Epithelial cell of esophagus (primary cell): ENCODE measurements around the gene KRTAP10-2.

Experiments used
- DNase-seq: peaks from one replicate; pipeline ENCODE4 v3.0.0; 2010; ENCODE audit warnings: low read depth
- H3K4me3 ChIP-seq: 2 replicates; pipeline ENCODE4 v1.5.1; 2011; ENCODE audit warnings: mild to moderate bottlenecking, low read length, control low read depth
- CTCF ChIP-seq: IDR thresholded peaks from 2 replicates; pipeline ENCODE4 v1.5.1; 2011; ENCODE audit warnings: low read depth, mild to moderate bottlenecking, low read length, control low read depth, inconsistent platforms; ENCODE audit not compliant: insufficient read depth; ENCODE audit errors: missing control alignments

KRTAP10-2 gene

DNA sequence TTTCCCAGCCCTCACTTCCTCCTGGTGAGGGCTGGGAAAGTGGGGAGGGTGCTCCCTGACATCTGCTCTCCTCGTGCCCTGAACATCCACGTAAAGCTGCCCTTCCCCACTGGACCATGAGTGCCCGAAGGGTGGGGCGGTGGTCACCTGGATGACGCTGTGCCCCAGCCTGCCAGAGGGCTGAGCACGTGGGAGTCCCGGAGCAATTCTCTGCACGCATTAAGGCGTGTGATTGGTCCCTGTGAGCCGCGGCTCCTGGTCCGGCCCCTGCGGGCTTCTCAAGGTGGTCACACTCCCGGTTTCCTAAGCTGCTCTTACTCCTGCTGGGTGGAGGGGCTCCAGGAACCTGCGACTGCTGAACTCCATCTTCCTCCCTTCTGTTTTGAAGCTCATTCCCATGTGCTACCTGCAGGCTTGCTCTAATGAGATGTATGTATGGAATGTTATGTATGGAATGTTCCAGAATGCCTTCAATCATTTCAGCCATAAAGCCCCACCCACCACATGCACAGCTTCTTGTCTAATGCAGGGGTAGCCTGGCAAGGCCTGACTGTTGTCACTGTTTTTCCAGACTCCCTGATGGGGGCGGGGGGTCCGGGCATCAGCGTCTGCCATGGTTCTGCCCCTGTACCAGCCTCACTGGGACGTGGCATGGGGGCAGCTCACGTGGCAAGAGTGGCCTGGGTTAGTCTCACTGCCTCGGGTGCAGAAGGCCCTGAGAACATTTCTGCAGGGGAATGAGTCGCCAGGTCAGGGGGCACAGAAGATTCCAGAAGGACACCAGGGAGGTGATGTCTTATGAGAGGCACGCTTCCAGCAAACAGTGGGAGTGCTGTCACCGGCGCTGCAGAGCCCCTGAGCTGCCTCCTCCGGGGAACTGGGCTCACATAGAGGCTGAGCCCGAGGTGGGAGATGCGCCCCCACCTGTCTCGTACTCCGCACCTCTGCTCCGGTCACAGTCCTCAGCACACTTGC is 30.7 kb downstream of the KRTAP10-2 start:
- DNase-seq = no peak
- no peak for TF ChIP-seq CTCF
- H3K4me3 ChIP-seq = no peak overlapping the region

GRCh38 chr21:44519346-44520325 is 31.7 kb downstream of the KRTAP10-2 start:
- no peak for DNase-seq
- no peak for TF ChIP-seq CTCF
- H3K4me3 ChIP-seq = no peak overlapping the region

- H3K4me3 ChIP-seq = no peak overlapping the region
- no peak for TF ChIP-seq CTCF
- no peak for DNase-seq
These were observed 32.6 kb downstream of the KRTAP10-2 start for GRCh38 chr21:44518686-44519085.

DNA sequence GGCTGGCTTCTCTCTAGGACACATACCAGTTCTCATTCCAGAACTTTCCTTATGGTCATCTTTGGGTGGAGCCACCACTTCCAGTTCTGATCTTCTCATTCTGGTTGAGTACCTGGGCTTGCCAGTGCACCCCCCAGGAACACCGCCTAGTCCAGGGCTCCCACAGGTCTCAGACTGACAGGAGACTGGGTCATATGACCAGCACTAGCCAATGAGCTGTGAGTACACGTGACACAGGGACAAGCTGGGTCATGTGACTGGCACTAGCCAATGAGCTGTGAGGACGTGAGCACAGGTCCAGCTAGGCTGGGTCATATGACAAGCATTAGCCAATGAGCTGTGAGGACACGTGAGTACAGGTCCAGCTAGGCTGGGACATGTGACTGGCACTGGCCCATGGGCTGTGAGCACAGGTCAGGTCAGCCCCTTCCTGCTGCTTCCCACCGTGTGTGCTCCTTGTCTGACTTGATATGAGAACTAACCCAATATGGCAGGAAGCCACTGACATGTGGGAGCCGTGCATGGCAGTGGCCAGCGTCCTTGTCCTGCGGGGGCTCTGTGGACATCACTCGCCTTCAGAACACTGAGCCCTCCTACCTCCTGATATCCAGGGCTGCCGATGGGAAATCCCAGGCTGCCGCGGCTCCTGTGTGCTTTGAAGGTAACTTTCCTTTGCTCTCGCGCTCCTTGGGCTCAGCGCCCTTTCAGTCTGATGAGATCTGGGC is 34.0 kb downstream of the KRTAP10-2 start:
- DNase-seq = no peak

DNA sequence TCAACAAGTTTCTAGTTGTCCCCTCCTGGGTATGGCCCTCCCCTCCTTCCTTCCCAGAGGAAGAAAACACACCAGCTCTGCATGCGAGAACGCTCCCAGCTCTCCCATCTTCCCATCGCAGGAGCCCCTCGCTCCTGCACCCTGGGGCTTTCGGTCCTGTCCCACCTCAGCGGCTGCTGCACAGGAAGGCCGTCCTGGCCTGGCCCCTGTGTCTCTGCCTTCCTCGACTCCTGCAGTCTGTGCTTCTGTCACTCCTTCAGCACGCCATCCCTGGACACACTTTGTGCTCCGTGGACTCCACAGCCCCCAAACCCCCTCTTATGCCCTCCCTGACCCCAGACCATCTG is 34.5 kb downstream of the KRTAP10-2 start:
- no peak for TF ChIP-seq CTCF
- no peak overlapping the region for H3K4me3 ChIP-seq
- no peak for DNase-seq

More for the DNA sequence above, 34.0 kb downstream of the KRTAP10-2 start:
- H3K4me3 ChIP-seq = no peak overlapping the region
- no peak for TF ChIP-seq CTCF

DNA sequence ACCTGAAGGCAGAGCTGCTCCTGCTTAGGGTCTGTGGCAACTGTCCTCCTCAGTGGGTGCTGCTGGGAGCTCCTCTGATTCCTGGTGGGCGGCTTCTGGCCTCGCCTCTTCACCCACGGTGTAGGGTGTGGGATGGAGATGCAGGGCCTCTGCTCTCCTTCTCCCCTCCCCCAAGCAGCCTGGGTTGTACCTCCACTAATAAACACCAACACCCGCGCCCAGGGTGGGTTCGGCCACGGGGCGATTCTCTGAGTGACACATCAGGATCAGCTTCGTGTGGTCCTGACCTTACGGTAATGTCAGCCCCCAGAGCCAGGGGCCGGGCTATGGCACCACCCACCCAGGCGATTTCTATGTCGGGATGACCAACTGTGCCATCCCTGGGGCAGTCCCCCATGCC is 35.0 kb downstream of the KRTAP10-2 start:
- no peak for TF ChIP-seq CTCF
- no peak overlapping the region for H3K4me3 ChIP-seq
- DNase-seq = no peak
